Measurements from ENCODE around the gene KIF26A.
"Not testable (repeated sequence)": the region's sequence is repeated elsewhere in the genome, so short reads cannot be mapped to it uniquely, and the experiment has no call there.

KIF26A gene

DNA sequence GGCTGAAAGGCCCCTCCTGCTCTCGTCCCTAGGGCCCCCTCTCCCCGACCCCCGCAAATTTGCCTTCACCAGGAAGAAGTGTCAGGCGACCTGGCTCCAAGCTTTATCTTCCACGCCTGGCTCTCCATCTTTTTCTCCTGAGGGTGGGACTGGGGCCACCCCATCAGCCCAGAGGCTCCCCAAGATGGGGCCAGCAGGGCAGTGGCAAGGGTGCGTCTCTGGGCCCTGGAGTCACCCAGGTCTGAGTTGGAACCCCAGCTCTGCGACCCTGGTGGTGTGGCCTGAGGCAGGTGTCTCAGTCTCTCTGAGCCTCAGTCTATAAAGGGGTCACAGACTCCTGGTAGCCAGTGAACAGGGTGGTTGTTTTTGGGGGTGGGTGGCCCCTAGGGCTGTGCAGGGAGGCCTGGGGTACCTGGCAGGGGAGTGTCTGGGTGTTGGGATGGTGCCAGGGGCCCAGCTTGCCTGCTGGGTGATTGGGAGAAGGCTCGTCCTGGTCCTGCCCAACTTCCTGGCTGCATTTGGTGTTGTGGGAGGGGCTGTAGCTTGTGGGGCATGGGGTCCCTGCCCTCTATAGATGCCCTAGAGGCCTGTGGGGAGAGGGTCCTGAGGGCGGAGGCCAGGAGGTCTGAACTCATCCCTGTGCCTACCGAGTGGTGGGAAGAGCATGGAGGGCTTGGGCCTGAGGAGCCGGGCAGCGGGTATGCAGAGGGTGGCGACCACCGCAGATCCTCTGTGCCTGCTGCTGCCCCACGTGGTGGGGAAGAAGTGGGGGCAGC lies 7.6 kb downstream of the KIF26A start:
- no peak for DNase-seq

DNA sequence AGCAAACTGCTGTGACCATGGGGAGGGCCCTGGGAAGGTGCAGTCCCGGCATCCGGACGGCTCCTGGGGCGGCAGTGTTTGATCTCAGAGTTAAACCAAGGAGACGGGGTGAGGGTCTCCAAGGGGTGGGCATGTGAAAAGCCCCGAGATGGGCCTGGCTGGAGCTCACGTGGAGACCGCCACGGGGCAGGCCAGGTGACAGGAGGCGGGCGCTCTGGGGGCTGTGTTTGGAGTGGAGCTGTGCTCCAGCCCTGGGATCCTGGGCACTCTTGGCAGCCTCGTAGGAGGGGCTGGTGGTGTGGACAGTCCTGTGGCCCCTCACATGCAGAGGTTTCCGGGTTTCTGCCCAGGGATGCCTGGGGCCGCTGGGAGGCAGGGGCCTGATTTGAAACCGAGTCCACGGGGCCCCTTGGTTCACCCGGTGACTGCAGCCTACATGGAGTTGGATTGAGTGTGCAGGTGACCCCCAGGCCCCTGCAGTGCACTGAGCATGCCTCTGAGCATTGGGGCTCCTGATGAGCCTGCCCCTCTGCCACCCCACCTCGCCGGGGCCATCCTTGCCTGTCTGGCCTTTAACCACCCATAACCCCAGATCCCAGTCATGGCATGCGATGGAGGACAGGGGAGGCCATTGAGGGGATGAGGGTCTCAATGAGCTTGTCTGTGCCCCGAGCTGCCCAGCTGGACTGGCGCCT lies 8.4 kb downstream of the KIF26A start:
- DNase-seq = no peak

DNA sequence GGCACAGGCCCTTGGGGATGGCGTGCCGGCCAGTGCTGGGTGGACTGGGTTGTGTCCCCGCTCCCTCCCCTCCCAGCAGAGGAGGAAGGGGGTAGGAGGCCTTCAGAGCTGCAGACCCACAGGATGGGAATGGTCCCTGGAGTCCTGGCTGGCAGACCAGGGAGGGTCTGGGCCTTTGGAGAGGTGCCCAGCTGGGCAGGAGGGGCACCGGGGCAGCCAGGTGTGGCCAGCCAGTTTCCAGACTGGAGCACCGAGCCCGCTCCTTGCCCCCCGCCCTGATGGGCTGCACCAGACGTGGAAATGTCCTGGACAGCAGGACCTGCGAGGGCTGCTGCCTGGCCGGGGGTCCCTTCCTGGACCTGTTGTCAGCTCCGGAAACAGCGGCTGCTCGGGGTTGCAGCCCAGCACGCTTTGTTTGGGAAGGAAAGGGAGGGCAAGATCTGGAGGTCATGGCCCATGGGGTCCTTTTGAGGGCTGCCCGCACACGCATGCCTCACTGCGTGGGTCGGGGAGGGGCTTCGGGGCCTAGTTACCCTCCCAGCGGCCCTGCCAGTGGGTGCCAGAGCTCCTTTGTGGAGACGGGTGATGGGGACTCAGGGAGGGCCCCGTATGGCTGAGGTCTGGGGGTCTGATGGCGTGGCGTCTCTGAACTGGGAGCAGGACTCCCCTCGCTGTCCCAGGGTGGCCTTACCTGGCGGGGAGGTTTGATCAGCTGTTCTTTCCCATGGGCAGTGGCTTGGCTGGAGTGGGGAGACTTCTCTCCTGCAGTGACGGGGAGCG lies 9.1 kb downstream of the KIF26A start:
- no peak for DNase-seq

DNA sequence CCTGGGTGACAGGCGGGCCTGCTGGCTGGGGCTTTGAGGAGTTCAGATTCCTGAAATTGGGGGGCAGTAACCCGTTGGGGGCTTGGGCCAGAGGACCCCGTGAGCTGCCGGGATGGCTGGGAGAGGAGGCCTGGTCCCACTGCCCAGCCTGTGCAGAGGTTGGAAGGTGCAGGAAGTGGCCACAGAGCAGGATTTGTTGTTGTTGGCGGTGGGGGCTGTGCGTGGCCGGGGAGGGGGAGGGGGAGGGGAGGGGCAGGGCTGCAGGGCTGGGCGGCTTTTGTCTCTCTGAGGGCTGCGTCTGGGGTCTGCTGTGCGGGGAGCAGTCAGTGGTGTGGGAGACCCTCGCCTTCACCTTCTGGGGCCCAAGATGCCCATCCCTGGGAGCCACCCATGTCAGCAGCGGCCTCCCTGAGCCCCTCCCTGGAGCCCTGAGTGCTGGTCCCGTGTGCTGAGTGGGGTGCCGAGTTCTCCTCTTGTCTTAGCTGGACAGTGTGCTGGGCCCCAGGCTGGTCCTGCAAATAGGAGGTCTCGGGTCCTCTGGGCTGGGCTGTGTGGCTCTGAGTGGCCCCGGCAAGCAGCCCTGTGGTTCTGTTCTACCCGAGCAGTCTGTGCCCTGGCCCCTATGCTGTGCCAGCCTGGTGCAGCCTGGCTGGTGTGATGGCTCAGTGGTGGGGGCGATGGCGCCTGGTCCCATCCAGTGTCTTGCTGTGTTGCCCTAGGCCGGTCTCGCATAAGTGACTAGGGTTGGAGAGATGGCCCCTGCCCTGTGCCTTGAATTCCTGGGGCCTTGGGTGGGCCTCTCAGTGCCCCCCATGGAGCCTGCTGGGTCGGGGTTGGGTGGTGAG lies 10.3 kb downstream of the KIF26A start:
- DNase-seq = no peak

DNA sequence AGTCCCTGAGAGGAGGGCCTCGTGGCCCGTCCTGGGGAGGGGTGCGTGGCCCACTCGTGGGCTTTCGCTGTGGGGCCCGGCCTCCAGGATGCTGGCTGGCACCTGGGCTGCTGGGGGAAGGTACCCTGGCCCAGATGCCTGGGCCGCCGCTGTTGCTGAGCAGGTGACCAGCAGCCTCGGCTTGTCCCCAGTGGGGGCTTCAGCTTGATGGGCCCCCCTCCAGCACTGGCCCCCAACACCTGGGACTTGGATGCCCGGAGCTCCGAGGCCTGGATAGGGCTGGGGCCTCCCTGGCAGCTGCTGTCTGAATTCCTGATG lies 10.8 kb downstream of the KIF26A start:
- DNase-seq = no peak

DNA sequence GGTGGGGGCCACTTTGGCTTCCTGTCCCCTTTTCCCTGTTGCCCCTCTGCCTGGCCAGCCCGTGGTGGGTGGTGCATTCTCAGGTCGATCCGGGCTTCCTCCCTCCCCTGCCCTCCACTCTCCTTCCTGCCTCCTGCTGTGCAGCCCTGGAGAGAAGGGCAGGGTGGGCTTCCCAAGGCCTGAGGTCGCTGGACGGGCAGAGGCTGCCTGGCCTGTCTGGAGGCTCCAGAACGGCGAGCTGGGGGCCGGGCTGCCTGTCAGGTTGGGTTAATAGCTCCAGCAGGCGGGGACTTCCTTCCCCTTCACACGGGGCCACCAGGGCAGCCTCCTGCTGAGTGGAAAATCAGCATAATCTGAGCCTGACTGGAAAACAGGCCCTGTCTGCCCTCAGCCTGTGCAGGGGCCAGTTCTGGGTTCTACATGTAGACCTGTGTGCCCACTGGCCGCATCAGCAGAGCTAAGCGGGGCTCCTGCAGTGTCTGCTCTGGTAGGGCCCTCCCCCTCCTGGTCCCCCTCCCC lies 11.3 kb downstream of the KIF26A start:
- DNase-seq = peak in 1 of 2 experiments; percentile 71

DNA sequence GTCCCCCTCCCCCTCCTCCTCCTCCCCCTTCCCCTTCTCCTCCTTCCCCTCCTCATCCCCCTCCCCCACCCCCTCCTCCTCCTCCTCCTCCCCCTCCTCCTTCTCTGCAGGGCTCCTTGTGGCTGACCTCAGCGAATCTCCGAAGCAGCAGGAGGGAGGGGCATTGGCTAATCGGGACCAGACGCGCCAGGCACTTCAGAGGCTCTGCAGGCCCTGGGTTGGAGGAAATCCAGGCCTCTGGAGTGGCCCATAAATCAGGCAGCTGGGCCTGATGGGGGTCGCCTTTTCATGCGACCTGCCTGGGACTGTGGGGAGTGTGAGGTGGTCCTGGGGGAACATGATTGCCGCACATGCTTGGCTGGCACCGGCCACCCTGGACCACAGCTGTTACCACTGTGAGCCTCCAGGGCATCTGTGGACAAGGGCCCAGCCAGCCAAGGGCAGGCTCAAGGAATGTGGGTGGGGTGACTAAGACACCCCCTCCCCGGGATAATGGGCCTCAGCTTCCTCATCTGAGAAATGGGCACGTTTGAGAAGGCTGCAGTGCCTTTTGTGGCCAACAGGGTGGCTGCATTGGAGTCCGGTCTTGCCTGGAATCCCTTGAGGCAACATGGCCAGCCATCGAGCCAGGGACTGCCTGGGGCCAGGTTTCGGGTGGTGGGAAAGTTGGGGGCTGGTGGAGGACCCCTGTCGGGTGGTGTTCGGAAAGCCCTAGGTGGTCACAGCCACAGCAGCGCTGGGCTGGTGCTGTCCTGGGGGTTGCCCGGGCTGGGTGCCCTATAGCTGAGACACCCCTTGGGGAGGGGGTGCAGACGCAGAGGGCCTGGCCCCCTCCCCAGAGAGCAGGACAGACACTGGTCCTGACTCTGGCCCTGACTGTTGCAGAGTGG lies 12.0 kb downstream of the KIF26A start:
- DNase-seq = peak; percentile 78 to 93

DNA sequence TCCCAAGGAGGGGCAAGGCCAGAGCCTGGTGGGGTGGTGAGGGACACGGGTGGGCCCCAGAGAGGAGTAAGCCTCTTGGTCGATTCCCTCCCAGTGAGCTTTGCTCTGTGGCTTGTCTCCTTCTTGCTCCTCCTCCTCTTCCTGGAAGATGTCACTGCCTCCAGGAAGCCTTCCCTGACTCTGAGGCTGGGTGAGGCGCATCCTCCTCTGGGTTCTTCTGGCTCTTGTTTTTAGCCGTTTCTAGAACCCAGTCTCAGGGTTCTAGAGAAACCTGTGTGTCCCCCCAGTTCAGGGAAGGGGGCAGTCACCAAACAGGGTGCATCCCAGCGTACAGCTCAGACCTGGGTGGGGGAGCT lies 12.6 kb downstream of the KIF26A start:
- DNase-seq = no peak

DNA sequence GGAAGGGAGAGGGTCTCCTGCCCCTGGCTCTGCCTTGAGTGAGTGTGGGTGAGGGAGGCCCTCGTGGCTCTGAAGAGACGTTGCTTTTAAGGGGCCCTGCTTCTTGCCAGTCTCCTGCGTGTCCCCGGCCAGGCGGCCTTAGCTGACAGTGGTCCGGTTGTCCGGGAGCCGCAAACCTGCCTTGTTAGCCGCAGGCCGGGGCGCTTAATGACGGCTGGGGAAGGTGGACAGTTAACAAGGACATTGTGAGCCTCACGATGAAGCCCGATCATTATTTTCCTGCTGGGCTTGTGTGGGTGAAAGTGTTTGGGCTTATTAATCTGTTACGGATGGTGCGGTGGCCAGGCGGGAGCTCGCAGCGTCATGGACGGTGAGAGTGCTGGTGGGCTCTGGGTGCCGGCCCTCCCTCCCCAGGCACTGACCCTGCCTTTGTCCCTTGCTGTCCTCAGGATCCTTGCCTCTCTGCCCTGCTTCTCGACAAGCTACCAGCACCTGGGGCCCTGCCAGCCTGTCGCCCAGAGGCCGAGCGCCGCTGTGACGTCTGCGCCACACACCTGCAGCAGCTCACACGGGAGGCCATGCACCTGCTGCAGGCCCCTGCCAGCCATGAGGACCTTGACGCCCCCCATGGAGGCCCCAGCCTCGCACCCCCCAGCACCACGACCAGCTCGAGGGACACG lies 13.3 kb downstream of the KIF26A start:
- no peak for DNase-seq

DNA sequence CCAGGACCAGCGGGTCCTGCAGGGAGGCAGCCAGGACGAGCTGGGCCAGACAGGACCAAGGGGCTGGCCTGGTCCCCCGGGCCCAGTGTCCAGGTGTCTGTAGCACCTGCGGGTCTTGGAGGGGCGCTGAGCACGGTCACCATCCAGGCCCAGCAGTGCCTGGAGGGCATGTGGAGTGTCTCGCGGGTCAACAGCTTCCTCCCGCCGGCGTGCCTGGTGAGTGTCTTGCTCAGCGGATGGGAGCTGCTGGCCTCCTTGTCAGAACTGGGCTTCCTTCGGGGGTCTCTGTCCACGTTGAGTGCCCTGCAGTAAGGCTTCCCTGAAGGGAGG lies 13.8 kb downstream of the KIF26A start:
- DNase-seq = no peak

DNA sequence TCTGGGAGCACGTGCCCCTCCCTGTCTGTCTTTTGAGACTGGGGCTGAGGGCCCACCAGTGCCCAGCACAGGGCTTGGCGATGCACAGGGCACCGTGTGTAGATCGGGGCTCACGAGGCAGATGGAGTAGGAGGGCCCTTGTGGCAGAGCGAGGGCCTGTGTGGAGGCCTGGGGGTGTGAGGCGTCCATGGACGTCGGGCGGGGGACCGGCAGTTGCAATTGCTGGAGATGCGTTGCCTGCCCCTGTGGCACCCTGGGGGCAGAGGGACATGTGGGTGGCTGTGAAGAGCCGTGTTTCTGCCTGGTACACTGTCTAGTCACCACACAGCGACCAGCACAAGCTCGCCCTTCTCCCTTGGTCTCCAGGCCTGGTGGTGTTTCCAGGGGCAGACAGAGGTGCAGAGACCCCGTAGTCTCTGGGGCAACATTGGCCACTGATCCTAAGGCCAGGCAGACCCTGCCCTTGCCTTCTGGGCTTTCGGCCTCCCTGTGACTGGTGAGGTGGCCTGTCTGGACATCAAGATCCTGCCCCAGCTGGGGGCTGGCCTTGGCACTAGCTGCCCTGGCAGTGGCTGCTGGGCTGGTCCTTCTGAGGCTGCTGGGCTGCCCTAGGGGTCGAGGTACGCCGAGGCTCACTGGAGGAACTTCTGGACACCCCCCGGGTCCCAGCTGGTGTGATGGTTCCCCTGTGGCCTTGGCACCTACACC lies 14.5 kb downstream of the KIF26A start:
- DNase-seq = no peak

DNA sequence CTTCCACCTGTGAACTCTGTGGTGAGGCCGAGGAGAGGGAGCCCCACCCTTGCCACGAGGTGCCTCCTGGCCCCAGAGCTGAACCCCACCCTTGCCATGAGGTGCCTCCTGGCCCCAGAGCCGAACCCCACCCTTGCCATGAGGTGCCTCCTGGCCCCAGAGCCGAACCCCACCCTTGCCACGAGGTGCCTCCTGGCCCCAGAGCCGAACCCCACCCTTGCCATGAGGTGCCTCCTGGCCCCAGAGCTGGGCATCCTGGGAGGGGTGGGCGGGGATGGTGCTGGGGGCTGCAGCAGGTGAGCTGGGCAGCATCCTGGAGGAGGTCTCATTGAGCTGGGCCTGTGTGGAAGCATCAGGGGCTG lies 15.0 kb downstream of the KIF26A start:
- not testable (repeated sequence) for DNase-seq

DNA sequence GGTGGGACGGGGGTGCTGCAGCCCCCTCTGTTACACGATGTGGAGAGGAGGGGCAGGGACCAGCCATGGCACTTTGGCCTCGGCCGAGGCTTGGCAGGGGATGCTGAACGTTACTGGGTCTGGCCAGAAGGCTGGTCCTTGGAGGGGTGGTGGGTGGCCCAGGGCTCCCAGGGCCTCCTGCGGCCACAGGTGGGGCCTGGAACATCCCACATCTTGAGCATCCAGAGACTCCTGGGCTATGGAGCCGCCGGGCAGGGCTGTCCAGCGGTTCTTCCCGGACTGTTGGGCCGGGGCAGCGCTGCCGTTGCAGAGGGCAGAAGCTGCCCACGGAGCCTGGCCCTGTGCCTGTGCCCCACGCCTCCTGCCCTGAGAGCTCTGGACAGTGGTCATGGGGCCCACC lies 15.9 kb downstream of the KIF26A start:
- DNase-seq = no peak

DNA sequence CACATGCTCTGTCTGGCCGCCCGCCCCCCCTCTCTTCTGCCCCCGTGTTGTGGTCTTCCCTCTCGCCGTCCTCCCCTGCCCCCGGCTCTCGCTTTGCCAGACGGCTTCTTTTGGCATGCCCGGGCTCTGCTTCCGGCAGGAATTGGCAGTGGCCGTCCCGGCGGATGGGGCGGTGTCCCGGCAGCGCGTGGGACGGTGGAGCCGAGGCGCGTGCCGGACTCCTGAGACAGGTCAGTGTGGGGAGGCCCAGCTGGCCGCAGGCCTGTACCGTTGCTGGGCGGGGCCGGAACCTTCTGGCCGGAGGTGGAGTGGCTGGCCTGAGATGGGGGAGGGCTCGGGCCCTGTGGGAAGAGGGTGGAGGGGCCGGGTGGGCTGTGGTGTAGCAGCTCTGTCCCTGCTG lies 17.1 kb downstream of the KIF26A start:
- DNase-seq = no peak

DNA sequence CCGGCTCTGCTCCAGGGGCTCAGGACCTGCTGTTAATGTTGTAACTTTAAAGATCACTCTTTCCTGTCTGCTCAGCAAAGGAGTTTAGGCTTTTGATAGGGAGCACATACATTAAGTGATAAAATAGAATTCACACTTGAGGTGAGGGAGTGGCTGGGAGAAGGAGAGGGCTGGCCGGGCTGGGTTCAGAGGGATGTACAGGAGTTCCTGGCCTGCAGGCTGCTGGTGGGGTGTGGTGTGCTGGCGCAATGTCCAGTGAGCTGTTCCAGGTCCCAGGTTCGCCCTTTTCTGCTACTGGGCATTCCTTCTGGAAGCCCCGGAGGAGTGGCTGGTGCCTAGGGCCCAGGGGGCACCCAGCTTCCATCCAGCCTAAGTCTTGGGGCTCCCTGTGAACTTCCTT lies 17.8 kb downstream of the KIF26A start:
- no peak for DNase-seq

DNA sequence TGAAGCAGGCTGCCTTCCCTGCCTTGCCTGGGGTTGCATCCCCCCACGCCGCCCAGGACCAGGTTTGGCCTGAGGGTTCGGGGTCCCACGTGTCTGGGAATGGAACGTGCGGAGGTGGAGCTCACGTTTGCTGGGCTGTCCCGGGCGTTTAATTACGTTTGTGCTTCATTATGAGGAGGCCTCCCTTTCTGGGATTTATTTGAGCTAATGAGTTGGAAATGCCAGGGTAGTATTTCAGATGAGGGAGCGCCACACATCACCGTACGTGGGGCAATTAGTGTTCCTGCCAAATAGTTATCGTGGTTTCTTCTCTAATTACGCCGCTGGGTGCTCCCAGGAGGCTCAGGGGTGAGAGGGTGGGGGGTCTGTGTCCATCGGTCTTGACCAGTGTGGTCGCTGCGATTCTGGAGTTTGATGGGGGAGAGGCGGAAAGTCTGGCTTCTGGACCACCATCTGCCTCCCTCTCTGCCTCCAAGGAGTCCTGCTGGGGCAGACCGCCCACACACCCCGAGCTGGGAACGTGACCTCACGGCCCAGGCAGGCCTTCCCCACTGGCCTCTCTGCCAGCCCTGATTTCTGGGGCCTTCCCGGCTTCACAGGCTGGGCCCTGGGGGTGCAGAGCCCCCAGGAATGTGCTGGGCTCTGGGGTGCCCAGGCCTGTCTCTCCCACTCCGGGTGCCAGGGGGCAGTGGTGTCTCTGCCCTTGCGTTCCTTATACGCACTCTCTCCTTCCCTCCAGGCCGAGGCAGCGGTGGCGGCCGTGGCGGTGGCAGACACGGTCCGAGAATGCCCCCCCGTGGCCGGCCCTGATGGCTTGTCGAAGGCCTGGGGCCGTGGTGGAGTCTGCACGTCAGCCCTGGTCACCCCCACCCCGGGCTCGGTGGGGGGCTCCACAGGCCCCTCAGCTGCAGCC lies 18.9 kb downstream of the KIF26A start:
- DNase-seq = no peak

DNA sequence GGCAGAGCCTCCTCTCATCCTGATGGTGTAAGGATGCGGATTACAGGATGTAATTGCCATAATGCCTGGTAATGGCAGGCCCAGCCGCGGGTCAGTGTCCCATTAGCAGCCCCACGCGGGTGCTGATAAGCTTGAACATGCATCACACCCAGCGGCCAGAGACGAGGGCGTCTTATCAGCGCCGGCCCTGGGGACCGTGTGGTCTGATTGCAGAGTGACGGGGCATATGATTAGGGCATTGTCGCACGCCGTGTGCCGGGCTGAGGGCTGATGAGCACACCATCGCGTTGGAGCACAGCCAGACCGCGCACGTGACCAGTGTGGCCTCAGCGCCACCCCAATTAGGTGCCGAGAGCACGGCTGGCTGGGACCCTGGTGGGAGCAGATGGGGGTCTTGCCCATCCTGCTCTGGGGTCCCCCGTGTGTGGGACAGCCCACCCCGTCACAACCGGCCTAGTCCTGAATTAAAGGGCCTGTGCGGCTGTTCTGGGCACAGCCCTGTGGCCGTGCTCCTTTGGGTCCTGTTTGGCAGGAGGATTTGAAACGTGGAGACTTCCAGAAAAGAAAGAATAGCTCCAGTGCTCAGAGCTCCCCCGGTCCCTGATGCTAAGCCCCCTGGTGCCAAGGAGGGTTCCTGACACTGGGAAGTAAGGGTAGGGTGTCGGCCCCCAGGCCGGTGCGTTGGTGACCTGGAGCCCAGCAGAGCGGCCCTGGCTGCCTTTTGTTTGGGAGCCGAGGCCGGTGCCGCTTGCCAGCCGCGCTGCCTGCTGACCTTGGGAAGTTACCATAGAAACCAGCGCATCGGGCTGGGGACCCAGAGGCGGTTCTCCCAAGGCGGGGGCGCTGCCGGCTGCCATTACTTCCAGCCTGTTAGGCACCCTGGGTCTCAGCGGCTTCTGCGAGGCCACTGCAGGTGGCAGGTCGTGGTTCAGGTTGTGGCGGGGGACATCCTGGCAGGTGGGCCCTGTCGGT lies 20.7 kb downstream of the KIF26A start:
- no peak for DNase-seq

DNA sequence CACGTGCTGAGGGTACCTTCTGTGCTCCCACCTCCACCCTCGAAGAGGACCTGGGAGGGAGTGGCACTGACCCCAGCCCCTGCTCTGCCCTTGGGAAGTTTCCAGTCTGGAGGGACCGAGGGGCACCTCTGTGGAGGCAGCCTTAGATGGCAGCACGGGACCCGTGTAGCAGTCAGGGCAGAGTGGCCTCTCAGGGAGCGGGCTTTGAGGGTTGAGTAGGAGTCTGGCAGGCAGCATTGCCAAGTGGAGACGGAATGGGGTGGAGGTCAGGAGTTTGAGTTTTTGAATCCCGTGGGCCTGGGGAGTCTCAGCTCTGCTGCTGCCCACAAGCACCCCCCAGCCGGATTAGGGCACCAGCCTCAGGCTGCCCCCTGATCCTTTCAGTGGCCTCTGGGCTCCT lies 21.6 kb downstream of the KIF26A start:
- DNase-seq = no peak

Data from NCI-H446 (cell line).